Stimulated activated CD4-positive, alpha-beta T cell treated with anti-CD3 and anti-CD28 coated beads, Interleukin-15, amount 100 ng/mL, for 1 hour (primary cell): Measurements from ENCODE around the gene ZNF516.

Experiments
- DNase-seq, 2 donors: peaks; one replicate each; pipeline ENCODE4 v3.0.0-alpha.2; 2020; ENCODE audit warnings: low read depth in 1 of 2, low spot score in 1 of 2

ZNF516 gene

DNA sequence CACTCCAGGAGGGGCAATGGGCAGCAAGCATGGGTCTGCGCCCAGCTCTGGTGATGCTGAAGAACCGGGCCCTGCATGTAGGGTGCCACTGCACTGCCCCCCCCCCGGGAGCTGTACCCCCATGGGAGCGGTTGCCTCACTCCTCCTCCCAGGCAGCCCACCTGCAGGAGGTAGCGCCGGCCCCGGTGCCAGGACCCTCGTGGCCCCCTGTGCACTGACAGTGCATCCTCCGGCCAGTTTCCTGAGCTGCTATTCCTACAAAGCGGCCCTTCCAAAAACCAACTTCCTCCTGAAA lies 109.4 kb downstream of the ZNF516 start:
- no peak for DNase-seq

DNA sequence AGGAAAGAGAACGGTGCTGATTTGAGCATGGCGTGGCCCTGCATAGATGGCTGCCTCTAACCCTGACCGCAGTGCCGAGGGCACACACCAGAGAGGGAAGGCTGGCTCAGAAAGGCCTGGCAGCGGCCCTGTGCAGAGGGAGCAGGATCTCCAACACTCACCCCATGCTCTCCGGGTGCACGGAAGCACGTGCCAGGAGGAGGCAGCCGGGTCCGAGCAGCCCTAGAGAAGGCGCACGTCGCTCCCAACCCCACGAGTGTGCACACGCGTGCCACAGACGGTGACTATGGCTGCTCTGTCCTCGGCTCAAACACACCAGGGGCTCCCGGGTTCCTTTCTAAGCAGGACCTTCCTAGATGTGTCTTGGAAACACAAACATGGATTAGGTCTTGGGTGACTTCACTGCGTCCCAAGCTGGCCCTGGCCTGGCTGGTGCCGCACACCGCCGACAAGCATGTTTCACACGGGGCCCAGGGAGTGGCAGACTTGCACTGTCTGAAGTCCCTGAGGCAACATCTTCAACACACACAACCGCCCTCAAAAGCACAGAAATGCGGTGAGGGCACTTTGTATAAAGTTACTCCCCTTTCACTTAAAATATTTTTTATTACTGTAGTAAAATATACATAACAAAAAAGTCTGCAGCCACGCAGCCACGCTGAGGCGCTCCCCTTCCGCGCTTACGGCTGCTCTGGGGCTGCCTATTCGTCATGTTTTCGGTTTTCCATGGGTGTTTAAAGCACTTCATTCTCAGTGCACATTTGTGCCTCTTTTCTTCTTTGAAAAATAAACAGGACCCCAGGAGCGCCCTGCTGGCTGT lies 110.0 kb downstream of the ZNF516 start:
- DNase-seq, result no peak

DNA sequence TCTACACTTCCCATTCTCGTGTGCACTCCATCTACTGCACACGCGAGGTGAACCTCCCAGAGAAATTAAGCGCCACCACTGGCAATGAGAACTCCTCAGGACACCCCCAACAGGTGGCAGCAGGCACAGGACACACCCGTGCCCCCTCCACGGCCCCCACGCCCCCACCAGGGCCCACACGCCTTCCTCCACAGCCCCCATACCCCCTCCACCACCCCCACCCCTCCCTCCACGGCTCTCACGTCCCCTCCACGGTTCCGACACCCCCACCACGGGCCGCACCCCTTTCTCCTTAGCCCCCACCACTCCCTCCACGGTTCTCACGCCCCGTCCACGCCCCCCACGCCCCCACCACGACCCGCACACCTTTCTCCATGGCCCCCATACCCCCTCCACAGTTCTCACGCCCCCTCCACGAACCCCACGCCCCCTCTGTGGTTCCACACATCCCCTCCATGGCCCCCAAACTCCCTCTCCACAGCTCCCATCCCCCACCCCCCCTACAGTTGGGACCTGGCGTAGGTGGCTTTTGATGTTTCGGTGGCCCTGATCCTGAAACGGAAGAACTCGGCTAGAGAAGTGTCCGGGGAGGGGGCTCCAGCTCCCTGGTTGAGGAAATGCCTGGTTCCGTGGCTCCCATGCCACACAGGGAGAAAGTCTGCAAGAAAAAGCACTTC lies 110.8 kb downstream of the ZNF516 start:
- no peak for DNase-seq

DNA sequence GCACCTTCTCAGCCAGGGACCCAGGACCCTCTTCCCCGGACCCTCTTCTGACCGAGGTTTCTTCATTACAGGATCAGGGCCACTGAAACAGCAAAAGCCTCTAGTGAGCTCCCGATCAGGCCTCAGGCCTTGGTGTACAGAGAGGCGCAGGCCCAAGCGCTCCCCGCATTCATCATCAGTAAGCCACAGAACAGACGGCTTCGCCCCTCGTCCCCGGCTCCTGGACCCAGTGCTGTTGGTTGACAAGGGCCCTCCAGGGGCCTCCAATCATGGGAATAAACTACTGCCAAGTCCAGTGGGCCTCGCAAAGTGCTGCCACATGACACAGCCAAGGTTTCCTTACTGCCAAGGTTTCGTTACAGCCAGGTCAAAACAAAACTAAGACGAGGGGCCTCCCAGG lies 111.4 kb downstream of the ZNF516 start:
- no peak for DNase-seq

DNA sequence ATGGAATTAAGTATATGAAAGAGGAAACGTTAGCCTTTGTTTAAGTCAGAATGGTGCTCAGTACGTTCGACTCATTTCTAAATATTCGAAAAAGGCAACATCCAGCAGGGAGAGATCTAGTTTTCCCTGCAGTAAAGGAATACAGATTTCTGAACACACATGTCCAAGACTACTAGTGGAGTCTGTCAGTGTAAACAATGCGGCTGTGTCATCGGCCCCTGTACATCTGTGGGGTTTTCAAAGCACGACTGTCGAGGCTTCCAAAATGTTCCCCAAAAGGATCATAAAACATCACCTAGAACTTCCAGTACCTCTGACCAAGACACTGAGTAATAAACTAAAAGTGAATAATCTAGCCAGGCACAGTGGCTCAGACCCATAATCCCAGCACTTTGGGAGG lies 112.8 kb downstream of the ZNF516 start:
- DNase-seq, result no peak

DNA sequence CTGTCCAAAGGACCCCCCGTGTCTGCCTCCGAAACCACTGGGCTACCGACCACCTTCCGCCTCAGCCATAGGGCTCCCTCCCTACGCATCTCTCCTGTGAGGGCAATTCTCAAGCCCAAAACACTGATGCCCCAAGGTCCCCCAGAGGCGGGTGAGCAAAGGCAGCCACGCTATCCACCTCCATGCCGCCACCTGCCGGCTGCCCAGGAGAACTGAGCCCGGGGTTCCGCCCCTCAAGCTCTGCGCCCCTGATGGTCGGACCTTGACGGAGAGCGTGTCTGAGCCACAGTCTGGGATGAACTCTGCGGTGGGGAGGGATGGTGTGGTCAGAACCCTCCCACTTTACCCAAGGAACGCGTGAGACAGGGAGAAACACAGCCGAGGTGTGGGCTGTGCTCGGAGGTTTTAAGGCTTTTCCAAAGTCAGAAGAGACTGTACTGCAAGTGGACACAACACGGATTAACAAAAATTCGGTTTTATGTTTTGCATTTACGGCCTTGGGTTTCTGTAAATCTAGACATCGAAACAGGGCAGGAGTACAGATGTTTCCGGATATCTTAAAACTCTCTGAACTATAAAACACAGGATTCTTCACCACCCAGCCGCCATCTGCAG lies 114.1 kb downstream of the ZNF516 start:
- no peak for DNase-seq

DNA sequence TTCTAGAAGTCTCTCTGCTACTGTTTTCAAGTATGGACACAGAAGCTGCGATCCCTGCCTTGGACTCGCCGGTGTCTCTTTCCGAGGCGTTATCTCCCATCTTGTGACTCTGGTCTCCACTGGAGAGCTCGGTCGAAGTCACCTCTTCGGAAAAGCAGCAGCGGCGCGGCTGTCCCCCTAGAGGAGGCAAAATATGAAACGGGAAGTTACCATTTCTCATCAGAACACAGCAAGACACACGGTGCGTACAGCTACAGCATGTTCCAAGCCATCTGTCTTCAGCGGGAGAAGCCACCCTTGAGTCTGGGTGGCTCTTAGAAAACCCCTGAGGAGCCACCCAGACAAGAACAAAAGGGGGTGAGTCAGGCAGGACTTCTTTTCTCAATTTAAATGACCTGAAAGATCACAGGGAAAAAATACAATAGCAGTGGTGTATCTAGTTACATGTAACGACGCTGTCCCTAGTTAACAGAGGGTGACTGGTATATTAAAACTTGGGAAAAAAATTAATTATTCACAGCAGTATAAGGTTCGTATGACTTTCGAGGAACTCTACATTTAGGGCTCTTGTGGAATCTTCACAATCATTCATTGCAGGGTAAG lies 114.8 kb downstream of the ZNF516 start:
- no peak for DNase-seq

DNA sequence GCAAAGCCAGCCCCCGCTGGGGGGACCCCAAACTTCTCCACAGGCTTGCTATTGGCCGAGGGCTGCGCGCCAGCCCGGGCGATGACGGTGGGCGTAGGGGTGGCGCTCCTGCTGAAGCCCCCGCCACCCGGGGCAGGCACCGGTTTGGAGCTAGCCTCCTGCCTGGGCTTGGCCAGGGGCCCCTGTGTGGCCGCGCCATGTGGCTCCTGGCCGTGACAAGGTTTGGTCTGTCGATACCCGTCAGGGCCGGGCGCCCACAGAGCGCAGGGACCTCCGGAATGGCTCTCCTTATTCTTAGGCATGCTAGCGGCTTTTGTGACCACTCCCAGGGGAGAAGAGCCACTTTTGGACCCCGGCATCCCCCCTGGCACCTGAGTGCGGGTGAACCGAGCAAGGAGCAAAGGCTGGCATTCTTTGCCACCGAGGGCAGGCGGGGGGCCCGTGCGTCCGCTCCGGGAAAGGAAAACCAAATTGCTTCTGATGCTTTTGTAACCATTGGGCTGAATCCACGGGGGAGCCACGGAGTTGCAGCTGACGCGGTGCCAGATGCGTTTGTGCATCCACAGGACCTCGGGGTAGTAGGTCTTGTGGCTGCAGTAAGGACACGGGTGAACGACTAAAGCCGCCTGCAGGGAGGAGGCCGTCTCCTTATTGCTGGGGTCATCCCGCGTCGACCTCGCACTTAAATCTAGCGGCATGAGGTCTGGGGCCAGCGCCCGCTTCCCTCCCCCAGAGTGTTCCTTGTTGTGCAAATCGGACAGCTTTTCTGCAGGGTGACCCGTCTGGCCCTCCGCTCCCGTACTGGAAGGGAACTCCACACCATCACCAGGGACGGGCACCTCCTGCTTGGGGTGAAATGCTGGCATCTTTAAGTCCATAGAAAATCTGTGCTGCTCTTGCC lies 115.6 kb downstream of the ZNF516 start:
- no peak for DNase-seq

DNA sequence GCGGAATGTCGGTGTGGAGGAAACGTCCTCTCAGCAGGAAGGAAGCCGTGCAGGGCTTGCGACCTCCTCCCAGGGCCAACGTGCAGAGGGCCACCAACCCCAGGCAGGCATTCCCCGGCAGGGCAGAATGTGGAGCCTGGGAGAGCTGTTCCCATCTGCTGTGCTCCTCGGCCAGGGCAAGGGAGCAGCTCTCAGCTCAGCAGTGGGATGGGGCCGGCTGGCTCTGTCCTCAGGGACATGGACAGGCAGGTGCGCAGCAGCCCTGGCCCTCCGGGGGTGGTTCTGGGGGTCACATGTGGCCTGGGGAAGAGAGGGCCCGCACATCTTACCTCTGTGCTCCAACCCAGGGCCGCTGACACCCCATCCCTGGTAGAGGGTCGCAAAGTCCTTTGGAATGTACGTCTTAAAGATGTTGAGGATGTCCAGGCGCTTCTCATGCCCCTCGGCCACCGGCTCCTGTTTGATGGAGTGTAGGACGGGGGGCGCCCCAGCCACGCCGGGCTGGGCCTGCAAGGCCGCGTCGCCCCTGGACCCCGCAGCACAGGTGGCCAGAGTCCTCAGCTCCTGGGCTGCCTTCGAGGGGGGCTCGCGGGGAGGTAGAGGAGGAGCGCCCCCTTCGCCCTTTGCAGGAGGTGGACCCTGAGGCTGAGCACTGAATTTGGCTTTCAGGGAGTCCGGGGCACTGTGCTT lies 116.4 kb downstream of the ZNF516 start:
- DNase-seq, result no peak

DNA sequence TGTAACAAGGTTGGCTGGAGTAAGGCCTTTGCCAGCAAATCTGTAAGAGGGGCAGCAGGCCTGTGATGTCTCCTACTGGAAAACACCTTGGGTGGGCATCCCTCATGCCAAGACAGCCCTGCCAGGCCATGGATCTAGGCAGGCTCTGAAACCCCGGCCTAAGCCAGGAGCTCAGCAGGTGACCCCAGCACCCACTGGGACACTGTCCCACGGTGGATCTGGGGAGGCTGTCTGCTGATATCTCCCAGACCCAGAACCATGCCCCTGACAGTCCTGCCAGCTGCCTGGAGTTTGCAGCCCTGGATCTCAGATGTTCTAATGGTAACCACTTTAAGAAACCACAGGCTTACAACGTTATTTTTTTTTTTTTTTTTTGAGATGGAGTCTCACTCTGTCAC lies 117.7 kb downstream of the ZNF516 start:
- no peak for DNase-seq

DNA sequence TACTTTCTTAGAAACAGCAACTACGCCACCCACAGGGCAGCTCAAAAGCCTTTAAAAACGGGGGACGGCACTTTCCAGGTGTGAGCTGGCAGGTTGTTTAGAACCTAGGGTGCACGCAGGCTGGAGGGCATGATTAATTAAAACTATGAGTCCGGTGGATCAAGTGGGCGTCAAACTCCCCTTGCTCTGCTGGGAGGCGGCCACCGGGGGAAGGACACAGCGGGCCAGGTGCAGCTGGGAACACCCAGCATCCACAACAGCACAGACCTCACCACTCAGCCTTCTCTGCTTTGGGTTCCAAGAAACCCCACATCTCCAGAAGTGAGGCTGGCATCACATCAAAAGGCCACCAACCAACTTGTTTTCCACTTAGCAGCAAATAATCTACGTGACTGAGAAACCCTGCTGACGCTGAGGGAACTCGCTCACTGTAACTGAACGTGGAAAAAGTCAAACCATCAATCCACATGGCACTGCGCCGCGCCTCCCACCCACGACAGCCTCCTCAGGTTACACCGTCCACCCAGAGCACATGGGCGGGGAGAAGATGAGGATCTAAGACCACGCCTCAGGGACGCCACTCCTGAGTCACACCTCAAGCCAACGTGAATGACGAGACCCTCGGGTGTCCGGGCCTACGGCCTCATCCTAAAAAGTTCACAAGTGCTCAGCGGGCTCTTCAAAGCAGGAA lies 118.2 kb downstream of the ZNF516 start:
- DNase-seq, result no peak

DNA sequence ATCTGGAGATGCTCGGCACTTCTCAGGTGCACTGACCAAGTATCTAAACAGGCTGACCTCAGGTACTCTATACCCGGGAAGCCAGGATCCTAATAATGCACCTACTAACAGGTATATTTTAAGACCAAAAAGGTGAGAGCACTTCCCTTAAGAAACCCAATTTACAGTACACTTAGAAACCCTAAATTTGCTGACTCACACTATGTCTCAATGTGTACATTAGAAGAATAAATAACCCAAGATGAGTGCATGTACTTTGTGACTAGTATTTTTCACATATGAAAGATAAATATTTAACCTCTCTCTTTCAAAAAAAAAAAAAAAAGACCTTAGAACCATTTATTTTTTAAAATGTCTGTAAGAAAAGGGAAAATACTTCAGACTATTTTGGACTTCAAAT lies 118.8 kb downstream of the ZNF516 start:
- no peak for DNase-seq

DNA sequence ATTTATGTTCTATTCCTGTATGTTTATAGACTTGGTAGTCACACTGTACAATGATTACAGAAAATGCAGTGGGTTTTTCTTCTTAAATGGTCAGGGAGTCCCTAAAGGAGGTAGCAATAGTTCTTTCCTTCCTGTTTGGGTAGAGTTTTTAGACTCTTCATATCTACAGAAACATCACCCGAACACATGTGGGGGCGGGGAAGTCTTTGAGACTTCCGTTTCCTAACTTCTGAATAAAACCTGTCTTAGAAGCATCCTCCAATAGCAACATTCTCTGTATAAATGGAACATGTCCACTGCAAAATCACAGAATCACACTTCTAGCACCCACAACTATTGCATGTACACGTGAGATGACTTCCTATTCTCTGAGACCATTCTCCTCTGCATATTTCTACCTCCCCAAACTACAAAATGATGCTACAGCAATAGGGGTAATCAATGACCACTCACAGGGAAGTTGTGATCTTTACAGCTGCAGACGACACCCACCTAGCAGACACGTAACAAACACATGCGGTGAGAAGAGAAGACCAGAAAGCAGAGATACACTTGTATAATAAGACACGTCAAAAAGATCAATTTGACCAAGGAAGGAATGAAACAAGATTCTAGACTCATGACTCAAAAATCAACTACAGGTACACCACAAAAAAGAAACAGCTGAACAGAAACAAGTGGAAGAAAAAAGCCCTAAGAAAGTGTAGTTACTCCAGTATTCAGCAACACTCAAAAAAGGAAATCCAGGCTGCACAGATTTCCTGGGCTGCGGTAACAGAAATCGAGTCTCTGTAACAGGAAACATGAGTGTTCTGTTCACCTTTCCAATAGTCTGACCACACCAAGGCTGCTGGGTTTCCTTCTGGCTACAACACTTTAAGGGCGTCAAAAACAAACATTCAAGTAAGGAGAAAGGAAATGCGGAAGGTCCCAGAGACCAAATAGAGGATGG lies 120.4 kb downstream of the ZNF516 start:
- no peak for DNase-seq

DNA sequence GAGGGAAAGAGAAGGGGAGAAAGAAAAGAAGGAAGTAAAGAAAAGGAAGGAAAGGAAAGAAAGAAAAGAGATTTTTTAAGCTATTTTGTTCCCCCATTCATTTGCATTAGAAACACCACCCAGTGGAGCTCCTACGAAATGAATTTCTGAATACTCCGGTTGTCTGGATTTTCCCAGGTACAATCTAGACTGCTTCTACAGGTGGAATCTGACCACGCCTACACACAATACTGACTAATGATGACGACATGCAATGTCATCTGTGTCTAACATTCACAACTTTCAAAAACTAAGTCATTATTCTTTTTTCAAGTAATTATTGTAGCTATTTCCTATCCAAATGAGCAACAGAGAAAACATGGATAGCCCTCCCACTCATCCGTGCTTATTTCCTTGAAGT lies 121.7 kb downstream of the ZNF516 start:
- DNase-seq, result no peak

DNA sequence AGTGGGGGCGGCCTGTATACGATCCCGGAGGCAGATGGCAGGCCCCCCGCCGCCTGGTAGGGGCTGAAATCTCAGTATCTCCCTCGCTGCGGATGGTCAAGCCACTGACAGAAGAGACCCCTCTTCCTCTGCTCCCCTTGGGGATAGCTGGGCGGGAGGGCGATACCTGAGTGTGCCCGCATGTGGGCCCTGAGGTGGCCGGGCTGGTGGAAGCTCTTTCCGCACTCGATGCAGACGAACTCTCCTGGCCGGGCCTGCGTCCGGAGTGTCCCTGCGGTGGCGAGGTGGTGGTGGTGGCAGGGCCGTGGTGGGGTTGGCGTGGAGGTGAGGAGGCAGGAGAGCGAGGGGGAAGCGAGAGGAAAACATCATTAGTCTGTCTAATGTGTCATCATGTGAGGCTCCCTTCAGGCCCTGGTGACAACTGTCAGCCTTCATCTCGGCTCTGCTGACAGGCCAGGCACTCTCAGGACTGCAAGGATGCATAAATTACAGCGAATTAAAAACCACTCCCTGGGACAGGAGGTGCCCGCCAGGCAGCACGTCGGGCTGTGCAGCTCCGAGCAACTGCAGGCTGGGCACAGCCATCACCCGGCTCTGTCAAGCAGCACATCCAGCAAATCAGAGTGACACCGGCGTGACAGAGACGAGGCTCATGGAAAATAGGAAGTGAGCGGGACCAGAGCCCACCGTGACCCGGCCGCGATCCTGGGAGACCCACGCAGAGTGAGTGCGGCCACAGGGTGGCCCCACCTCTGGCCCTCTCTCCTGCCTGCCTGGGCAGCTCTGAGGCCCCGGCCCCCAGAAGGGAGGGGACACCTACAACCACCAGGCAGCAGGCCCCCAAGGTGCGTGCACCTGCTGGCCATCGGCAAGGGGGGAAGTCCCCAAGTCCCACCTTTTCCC lies 123.5 kb downstream of the ZNF516 start:
- DNase-seq, result no peak

DNA sequence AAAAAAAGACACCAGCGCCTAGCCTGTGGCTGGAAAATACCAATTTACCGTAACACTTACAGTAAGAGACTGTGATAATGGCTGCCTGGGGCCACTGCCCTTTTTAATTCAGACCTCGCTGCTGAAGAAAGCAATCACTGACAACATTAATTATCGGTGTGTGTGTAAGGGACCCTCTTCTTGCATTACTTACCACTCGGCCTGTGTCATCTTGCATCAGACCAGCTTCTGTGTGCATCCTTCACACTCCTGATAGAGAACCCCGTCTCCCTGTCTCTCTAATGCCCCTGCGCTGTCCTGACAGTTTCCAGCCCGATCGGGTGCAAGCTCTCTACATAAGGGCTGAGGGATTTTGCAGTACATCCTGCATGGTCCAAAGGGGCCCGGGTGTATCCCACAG lies 124.4 kb downstream of the ZNF516 start:
- DNase-seq, result no peak

DNA sequence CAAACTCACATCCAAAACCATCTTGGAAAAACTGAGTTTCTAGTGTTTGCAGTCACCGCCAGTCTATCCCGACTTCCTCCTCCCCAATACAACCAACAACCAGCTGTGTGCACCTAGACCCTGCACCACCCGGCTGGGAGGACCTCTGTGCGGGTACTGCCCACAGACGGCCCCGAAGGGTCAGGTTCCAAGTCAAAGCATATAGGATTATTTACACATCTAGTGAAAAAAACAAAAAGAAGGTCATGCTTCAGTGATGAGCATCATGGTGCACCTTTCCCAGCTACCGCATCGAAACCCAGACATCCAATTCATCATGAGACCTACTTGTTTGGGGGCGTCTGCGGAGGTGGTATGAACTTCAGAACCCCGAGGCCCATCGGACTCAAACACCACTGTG lies 124.8 kb downstream of the ZNF516 start:
- DNase-seq, result no peak

DNA sequence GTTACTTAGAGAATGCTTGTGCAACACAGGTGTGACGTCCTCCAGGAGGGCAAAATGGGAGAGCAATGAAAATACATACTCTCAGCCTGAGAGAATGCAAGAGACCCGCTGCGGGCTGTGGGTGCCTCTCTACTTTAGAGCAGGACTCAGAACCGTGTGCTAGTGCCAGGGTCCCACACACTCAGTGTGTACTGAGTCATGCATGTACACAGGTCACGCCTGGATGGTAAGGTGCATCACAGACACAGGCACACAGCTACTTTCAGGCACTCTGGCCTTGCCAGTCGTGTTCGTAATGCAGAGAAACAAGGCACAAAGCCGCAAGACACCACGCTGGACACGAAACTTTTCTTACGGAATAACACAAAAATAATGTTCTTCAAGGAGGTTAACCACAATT lies 125.3 kb downstream of the ZNF516 start:
- DNase-seq, result no peak
